Activated naive CD4-positive, alpha-beta T cell treated with anti-CD3 and anti-CD28 coated beads for 36 hours (primary cell): ENCODE data around the gene SELPLG. TPM values are rescaled to one million over a fixed set of nuclear protein-coding genes. Genes with fewer than 3 reads are reported as not detected.
"Not testable (repeated sequence)": the region's sequence is repeated elsewhere in the genome, so short reads cannot be mapped to it uniquely, and the experiment has no call there.

Experiments
- CTCF ChIA-PET: fragments of 350-600 bp; sonication (Branson Sonifier 250); formaldehyde crosslinking; loops from one replicate; lab custom pipeline; 2021; ENCODE audit warnings: antibody characterized with exemption; lab: Charles Lee
- DNase-seq: peaks from one replicate; pipeline ENCODE4 v3.0.0-alpha.2; 2020
- H3K27ac Mint-ChIP-seq: one replicate; pipeline ENCODE4 v1.8.0; 2021; ENCODE audit warnings: mild to moderate bottlenecking, mixed read lengths
- H3K27me3 Mint-ChIP-seq: one replicate; pipeline ENCODE4 v1.8.0; 2021; ENCODE audit warnings: low read depth, mixed read lengths
- H3K36me3 Mint-ChIP-seq: one replicate; pipeline ENCODE4 v1.8.0; 2021; ENCODE audit warnings: low read depth, mixed read lengths
- H3K4me1 Mint-ChIP-seq: one replicate; pipeline ENCODE4 v1.8.0; 2021; ENCODE audit warnings: low read depth, mixed read lengths
- H3K4me3 Mint-ChIP-seq: one replicate; pipeline ENCODE4 v1.8.0; 2021; ENCODE audit warnings: mild to moderate bottlenecking, moderate library complexity, mixed read lengths
- H3K9me3 Mint-ChIP-seq: one replicate; pipeline ENCODE4 v1.8.0; 2021; ENCODE audit warnings: mixed read lengths
- intact Hi-C: fragments of 100-400 bp; cut with micrococcal nuclease; formaldehyde crosslinking; loops from one replicate; pipeline ENCODE4 v1.15.1; 2023
- microRNA-seq: library from miRNA; unstranded; fragments of <30 nt; microRNA quantifications from one replicate; pipeline ENCODE4 v1.2.0, GENCODE V29; 2022; ENCODE audit warnings: borderline microRNAs expressed, borderline replicate concordance
- total RNA-seq, 2 experiments: library from RNA; stranded (reverse); gene quantifications; one replicate each; pipeline ENCODE4 v1.2.3, GENCODE V29; 2021

Gene SELPLG
- total RNA-seq, 2 experiments from 2014 or later = 19.9 to 21.9 TPM

- H3K27me3 Mint-ChIP-seq = no peaks in the 10 kb centered on the region
- DNase-seq = no peak
Observed at GRCh38 chr12:108578264-108578663, 55.4 kb downstream of the SELPLG start.

GRCh38 chr12:108577458-108577857 lies 56.2 kb downstream of the SELPLG start:
- Mint-ChIP-seq H3K27me3 (no peaks in the 10 kb centered on the region), H3K4me1 (peaks cover 32% of the 10 kb centered on the region), H3K27ac (no peak overlapping the region), H3K36me3 (no peaks in the 10 kb centered on the region), H3K9me3 (no peaks in the 10 kb centered on the region), H3K4me3 (no peak overlapping the region)
- CTCF ChIA-PET = interaction anchor here (0.7 to 3.4 kb wide), 3 partner anchors 15 to 226 kb away, joined by 3 to 19 read pairs (median 4); partner anchors contain the start of gene ISCU
- DNase-seq = no peak
- intact Hi-C loops = no loop called here

More at GRCh38 chr12:108578264-108578663, 55.4 kb downstream of the SELPLG start:
- CTCF ChIA-PET = interaction anchor here (0.7 to 3.4 kb wide), 2 partner anchors 39 to 225 kb away, joined by 3 to 19 read pairs; no protein-coding TSS in a partner anchor
- Mint-ChIP-seq H3K4me3 (no peak overlapping the region), H3K4me1 (peaks cover 24% of the 10 kb centered on the region), H3K9me3 (no peaks in the 10 kb centered on the region), H3K36me3 (no peaks in the 10 kb centered on the region), H3K27ac (no peak overlapping the region)
- intact Hi-C loops = no loop called here

- Mint-ChIP-seq H3K27me3 (no peaks in the 10 kb centered on the region), H3K4me3 (no peak overlapping the region), H3K27ac (no peak overlapping the region), H3K4me1 (peaks cover 38% of the 10 kb centered on the region), H3K9me3 (no peaks in the 10 kb centered on the region), H3K36me3 (no peaks in the 10 kb centered on the region)
- DNase-seq = no peak
- intact Hi-C loops = no loop called here
- CTCF ChIA-PET = interaction anchor here (0.6 to 3.4 kb wide), 4 partner anchors 21 to 44 kb away, joined by 3 to 19 read pairs (median 3); no protein-coding TSS in a partner anchor
Observed at GRCh38 chr12:108576660-108577234, 56.9 kb downstream of the SELPLG start.

- DNase-seq = peak; percentile 4
- no peak overlapping the region for H3K27ac Mint-ChIP-seq
- CTCF ChIA-PET = interaction anchor here (0.8 to 3.4 kb wide), 2 partner anchors 42 to 53 kb away, joined by 3 to 19 read pairs; no protein-coding TSS in a partner anchor
- no peaks in the 10 kb centered on the region for H3K27me3 Mint-ChIP-seq
- H3K4me3 Mint-ChIP-seq = no peak overlapping the region
- H3K4me1 Mint-ChIP-seq = peaks cover 48% of the 10 kb centered on the region
- no peaks in the 10 kb centered on the region for H3K9me3 Mint-ChIP-seq
- intact Hi-C loops = no loop called here
- H3K36me3 Mint-ChIP-seq = peaks cover 3% of the 10 kb centered on the region
Observed at GRCh38 chr12:108575199-108575912, 58.3 kb downstream of the SELPLG start.

- peaks cover 59% of the 10 kb centered on the region for H3K4me1 Mint-ChIP-seq
- CTCF ChIA-PET = interaction anchor here (0.7 to 11.5 kb wide), 2 partner anchors 42 to 418 kb away, joined by 4 to 306 read pairs; no protein-coding TSS in a partner anchor
Observed at GRCh38 chr12:108574276-108574675, 59.4 kb downstream of the SELPLG start.

GRCh38 chr12:108573317-108573716 lies 60.4 kb downstream of the SELPLG start:
- Mint-ChIP-seq H3K27ac (no peak overlapping the region), H3K4me1 (peaks cover 69% of the 10 kb centered on the region), H3K9me3 (no peaks in the 10 kb centered on the region), H3K36me3 (peaks cover 21% of the 10 kb centered on the region), H3K4me3 (no peak overlapping the region), H3K27me3 (no peaks in the 10 kb centered on the region)
- intact Hi-C loops = loop anchor here (1.0 kb wide), 5 partner anchors 45 to 230 kb away; no protein-coding TSS in a partner anchor
- DNase-seq = peak; percentile 64
- CTCF ChIA-PET = interaction anchor here (0.6 to 11.5 kb wide), 11 partner anchors 9 to 815 kb away, joined by 3 to 306 read pairs (median 4); partner anchors contain the start of genes ALKBH2 and ISCU

More at GRCh38 chr12:108574276-108574675, 59.4 kb downstream of the SELPLG start:
- H3K4me3 Mint-ChIP-seq, H3K9me3 Mint-ChIP-seq, H3K27ac Mint-ChIP-seq, DNase-seq, H3K27me3 Mint-ChIP-seq, intact Hi-C loops: not testable (repeated sequence)
- peaks cover 13% of the 10 kb centered on the region for H3K36me3 Mint-ChIP-seq

- no peak overlapping the region for H3K4me3 Mint-ChIP-seq
- intact Hi-C loops = no loop called here
- CTCF ChIA-PET = interaction anchor here (0.9 to 11.5 kb wide), 8 partner anchors 8 to 231 kb away, joined by 3 to 306 read pairs (median 4); partner anchors contain the start of gene ISCU
- no peak overlapping the region for H3K27ac Mint-ChIP-seq
- H3K9me3 Mint-ChIP-seq = no peaks in the 10 kb centered on the region
- DNase-seq = no peak
- peaks cover 30% of the 10 kb centered on the region for H3K36me3 Mint-ChIP-seq
- H3K27me3 Mint-ChIP-seq = no peaks in the 10 kb centered on the region
- H3K4me1 Mint-ChIP-seq = peaks cover 79% of the 10 kb centered on the region
Observed at GRCh38 chr12:108572166-108572790, 61.4 kb downstream of the SELPLG start.

Small RNA genes within 50 kb of the gene (microRNA-seq; reads per million reads assigned to microRNA genes)
- not detected for gene MIR4496

Other genes with a start within 250 kb of the SELPLG start
- gene FICD, start 118.6 kb downstream of the SELPLG start, total RNA-seq = 1 to 10 TPM; 3.4 to 3.7 TPM
- gene SART3, start 72.7 kb downstream of the SELPLG start, total RNA-seq = 10 to 100 TPM; 81.9 to 82.5 TPM
- gene ISCU, start 71.3 kb downstream of the SELPLG start, total RNA-seq = 100 to 1,000 TPM; 103 to 105 TPM
- gene TMEM119, start 35.8 kb downstream of the SELPLG start, total RNA-seq = not detected
- gene CORO1C, start 97.6 kb upstream of the SELPLG start, total RNA-seq = 10 to 100 TPM; 36.4 to 43.7 TPM
- gene SSH1, start 223.7 kb upstream of the SELPLG start, total RNA-seq = 10 to 100 TPM in 1 of 2 experiments, 1 to 10 TPM in 1; 8.7 to 11.1 TPM
- not detected for gene DAO, start 246.2 kb upstream of the SELPLG start, total RNA-seq